Middle frontal gyrus (tissue), 1 donor: ENCODE measurements around the gene CERS5.

Source experiments
- DNase-seq: peaks from one replicate; pipeline ENCODE4 v3.0.0-alpha.2; 2015; ENCODE audit warnings: low spot score; ENCODE audit errors: extremely low spot score

CERS5 gene

GRCh38 chr12:50079771-50080170, 87.4 kb downstream of the CERS5 start:
- DNase-seq, result no peak
